ENCODE results near the gene TMEM121.
A peak's percentile ranks its signal among the peaks of the same experiment; 100 is the strongest.

The TMEM121 gene

DNA sequence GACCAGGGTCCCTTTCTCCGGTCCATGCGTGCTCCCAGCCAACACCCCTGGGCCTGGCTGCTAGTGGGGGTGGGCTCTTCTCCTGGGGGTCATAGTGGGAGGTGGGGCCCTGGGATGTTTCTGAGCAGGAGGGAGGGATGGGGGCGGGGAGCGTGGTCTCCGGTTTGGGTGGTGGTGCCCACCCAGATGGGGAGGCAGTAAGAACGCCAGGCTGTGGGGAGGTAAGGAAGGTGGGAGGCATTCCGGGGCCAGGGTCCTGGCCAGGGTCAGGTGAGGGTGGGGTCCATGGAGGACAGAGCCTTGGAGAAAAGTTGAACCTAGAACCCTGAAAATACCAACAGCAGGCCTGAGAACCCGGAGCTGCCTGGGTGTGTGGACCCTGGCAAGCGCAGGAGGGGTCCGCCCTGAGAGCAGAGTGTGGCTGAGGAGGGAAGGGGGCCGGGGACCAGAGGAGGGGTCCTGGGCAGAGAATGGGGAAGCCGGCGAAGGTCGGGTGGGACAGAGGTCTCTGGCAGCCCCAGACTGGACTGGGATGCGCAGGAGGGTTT, 46.1 kb upstream of the TMEM121 start:
- no peaks in the 10 kb centered on the region for H3K9me3 ChIP-seq
- peaks cover 7% of the 10 kb centered on the region for H3K36me3 ChIP-seq
- H3K27me3 ChIP-seq = no peaks in the 10 kb centered on the region
- DNase-seq = no peak
- peaks cover 48% of the 10 kb centered on the region for H3K4me1 ChIP-seq
- TF ChIP-seq, protein P1, sequence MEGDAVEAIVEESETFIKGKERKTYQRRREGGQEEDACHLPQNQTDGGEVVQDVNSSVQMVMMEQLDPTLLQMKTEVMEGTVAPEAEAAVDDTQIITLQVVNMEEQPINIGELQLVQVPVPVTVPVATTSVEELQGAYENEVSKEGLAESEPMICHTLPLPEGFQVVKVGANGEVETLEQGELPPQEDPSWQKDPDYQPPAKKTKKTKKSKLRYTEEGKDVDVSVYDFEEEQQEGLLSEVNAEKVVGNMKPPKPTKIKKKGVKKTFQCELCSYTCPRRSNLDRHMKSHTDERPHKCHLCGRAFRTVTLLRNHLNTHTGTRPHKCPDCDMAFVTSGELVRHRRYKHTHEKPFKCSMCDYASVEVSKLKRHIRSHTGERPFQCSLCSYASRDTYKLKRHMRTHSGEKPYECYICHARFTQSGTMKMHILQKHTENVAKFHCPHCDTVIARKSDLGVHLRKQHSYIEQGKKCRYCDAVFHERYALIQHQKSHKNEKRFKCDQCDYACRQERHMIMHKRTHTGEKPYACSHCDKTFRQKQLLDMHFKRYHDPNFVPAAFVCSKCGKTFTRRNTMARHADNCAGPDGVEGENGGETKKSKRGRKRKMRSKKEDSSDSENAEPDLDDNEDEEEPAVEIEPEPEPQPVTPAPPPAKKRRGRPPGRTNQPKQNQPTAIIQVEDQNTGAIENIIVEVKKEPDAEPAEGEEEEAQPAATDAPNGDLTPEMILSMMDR (IDR thresholded peaks at IDR 0.05; ENCODE audit: low read depth, low read length) = no peak
- peak overlapping the region; percentile 29 for H3K4me3 ChIP-seq (ENCODE audit: low read depth, low read length)

DNA sequence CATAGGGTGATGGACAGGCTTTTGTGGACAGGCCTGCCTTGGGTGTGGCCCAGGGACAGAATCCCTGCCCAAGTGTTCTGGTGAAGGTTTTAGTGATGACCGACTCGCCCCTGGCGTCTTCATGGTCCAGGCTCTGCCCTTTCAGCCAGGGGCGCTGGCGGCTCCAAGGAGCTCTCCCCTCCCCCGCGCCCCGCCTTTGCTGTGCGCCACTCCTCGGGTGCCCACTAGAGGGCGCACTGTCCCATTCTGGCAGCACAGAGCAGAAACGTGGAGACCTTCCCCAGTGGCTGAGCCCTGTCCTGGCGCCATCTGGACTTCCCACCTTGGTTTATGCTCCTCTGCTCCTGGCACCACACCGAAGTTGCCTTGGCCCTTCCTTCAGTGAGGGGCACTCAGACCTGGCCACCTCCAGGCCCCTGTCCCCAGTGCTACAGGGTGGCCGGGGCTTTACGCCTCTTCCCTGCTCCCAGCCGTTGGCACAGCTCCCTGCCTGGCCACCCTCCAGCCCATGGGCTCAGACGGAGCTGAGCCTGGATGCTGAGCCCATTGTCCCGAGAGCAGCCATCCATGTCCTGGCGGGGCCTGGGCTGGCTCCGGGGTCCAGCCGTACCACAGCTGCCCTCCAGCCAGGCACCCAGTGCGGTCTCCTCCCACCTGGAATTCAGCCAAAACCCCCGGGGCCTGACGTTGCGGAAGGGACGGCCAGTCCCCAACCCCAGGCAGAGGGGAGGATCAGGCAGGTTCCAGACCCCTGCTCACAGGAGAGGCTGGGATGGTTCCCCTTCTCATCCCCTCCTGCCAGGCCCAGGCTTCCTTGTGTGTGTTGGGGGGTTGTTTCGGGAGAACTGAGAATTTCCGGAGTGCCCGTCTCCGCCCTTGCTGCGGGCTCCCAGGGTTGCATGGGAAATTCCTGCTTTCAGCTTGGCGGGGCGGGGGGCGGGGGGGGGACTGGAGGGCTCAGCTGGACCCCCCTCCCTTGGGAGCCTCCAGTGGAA, 45.3 kb upstream of the TMEM121 start:
- Histone ChIP-seq H3K27me3 (no peaks in the 10 kb centered on the region), H3K36me3 (peaks cover 7% of the 10 kb centered on the region), H3K4me1 (peaks cover 55% of the 10 kb centered on the region), H3K4me3 (ENCODE audit: low read depth, low read length) (peak overlapping the region; percentile 45), H3K9me3 (no peaks in the 10 kb centered on the region)
- DNase-seq = peak; percentile 99
- TF ChIP-seq, protein P1 (IDR thresholded peaks at IDR 0.05; ENCODE audit: low read depth, low read length) = peak; percentile 92

DNA sequence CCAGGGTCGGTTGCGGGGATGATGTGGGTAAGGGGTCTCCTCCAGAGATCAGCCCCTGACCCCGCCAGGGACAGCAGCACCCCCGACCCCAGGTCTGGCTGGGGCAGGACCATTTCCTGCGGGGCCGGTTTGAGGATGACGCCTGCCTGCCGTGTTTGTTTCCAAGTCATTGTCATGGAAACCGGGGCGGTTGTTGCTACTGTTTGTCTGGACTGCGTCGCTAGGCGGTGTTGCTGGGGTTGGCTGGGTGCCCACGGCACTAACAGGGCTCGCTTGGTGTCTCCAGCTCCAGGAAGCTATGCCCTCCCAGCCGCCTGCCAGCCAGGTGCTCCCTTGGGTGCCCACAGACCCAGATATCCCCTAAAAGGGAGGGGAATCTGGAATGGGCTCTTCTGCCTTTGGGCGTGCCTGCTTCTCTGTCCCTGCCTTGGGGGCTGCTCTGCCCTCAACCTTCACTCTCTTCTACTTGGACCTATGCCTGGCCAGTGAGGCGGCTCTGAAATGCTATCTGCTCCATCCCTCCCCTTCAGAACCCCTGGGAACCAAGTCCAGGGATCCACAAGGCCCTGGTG, 44.4 kb upstream of the TMEM121 start:
- H3K4me1 ChIP-seq = peaks cover 59% of the 10 kb centered on the region
- H3K4me3 ChIP-seq (ENCODE audit: low read depth, low read length) = peak overlapping the region; percentile 45
- H3K27me3 ChIP-seq = no peaks in the 10 kb centered on the region
- TF ChIP-seq, protein P1 (IDR thresholded peaks at IDR 0.05; ENCODE audit: low read depth, low read length) = peak; percentile 26; the same call in 1 of the 2 replicates
- H3K36me3 ChIP-seq = peaks cover 7% of the 10 kb centered on the region
- no peaks in the 10 kb centered on the region for H3K9me3 ChIP-seq
- peak; percentile 95 for DNase-seq

DNA sequence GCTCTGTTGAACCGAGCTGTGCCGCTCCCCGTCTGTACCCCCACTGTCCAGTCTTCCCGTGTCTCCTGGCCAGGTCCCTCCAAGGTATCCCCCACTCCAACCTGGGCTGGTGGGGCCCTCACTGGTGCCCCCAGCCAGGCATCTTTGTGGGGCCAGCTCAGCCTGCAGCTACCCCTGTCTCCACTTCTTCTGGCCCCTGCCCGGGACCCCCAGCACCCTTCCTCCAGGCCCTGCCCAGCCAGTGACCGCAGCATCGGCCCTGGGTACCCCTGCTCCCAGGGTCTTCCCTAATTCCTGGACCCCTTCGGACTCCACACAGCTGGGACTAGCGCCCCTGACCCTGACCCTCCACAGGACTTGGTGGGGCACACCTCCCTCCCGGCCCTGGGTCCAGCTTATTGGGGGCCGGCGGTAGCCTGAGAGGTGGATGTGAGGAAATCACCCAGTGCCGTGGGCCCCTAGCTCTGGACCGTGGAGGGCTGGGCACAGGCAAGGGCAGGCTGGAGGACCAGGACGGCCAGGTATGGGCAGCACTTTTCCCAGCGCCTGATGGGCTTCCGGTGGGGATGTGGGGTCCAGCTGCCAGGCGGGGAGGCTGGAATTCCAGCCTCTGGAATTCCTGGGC, 43.8 kb upstream of the TMEM121 start:
- TF ChIP-seq, protein P1 (IDR thresholded peaks at IDR 0.05; ENCODE audit: low read depth, low read length) = no peak
- no peak for DNase-seq
- Histone ChIP-seq H3K27me3 (no peaks in the 10 kb centered on the region), H3K36me3 (peaks cover 7% of the 10 kb centered on the region), H3K4me1 (peaks cover 56% of the 10 kb centered on the region), H3K9me3 (no peaks in the 10 kb centered on the region), H3K4me3 (ENCODE audit: low read depth, low read length) (peak overlapping the region; percentile 45)

DNA sequence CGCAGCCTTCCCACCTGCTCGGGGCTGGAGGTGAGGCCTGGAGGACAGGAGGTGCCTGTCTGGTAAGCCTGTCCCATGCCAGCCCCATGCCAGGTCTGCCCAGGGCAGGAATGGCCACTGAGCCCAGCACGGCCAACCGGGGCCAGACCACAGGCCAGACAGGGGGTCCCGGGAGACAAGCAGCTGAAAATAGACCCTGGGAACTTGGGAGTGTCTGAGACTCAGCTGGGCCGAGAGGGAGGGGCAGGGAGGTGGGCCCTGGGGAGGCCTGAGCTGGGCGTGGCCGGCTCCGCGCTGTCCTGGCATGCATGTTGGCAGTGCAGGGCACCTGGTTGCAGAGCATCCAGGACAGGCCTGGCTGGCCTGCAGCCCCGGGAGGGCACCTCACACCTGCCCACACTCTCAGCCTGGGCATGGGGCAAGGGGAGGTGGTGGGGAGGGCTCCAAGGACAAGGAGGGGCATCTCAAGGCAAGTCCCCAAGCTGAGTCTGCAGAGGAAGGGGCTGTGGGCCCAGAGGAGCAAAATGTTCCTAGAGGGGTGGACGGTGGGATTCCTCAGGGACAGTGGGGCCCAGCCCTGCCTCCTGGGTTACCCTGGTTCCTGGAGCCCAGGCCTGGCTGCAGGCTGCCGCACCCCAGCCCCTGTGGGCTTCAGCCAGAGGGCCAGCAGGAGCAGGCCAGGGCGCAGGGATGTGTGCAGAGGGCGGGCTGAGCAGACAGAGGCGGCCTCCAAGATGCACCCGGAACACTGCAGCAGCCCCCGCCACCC, 42.9 kb upstream of the TMEM121 start:
- Histone ChIP-seq H3K9me3 (no peaks in the 10 kb centered on the region), H3K4me3 (ENCODE audit: low read depth, low read length) (no peak overlapping the region), H3K27me3 (no peaks in the 10 kb centered on the region), H3K4me1 (peaks cover 56% of the 10 kb centered on the region), H3K36me3 (peaks cover 7% of the 10 kb centered on the region)
- TF ChIP-seq, protein P1 (IDR thresholded peaks at IDR 0.05; ENCODE audit: low read depth, low read length) = no peak
- no peak for DNase-seq
